ENCODE results near the gene G6PC3. TPM values are rescaled to one million over a fixed set of nuclear protein-coding genes. Genes with fewer than 3 reads are reported as not detected.
A peak's percentile ranks its signal among the peaks of the same experiment; 100 is the strongest.
"Not testable (repeated sequence)": the region's sequence is repeated elsewhere in the genome, so short reads cannot be mapped to it uniquely, and the experiment has no call there.

The G6PC3 gene
- polyA plus RNA-seq, 1 of the 3 experiments (the other 2 are of a cell fraction), result 166 TPM

DNA sequence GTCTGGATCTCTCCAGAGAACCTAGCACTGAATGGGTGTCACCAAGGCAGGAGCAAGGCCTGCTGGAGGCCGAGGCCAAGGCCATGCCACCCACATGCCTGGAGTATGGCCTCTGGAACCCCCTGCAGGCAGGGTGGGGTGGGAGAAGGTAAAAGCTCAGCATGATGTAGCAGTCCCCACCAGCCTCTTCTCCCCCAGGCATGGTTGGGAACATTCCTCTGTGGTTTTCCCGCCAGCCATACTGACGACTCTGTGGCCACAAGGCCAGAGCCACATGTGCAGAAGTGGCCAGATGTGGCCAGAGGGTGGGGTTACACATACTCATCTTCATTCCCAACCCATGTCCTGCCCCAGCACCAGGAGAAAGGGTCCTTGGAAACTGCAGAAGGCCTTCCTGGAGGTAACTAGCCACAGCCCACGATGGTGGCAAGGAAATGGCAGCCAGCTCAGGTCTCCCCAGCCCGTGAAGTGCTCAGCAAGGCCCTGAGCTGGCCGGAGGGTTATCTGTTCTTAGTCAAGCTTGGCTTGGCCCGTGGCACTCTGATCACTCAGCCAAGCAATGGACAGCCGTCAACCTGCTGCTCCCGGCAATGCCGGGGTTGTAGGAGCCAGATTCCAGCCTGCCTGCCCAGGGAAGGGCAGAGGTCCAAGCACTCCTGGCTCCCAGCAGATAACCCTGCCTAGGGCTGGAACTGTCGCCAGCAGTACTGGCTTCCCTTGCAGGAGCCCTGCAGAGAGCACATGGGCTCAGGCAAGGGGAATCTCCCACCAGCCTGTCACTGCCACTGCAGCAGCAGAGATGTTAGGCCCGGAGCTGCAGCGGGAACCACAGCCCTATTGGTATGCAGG lies 26.8 kb downstream of the G6PC3 start:
- 100% methylated on average over 2 of the region's 13 CpGs for WGBS (ENCODE audit: low lambda C conversion rate)
- H3K9me2 ChIP-seq, result no peaks in the 10 kb centered on the region
- ChIA-PET CTCF (interaction anchor here (0.7 to 2.9 kb wide), 4 partner anchors 9 to 17 kb away, joined by 3 to 13 read pairs (median 4); no protein-coding TSS in a partner anchor), POLR2A (interaction anchor here (0.6 kb wide), 1 partner anchor 29 kb away, joined by 3 read pairs; no protein-coding TSS in a partner anchor)
- peaks cover 11 to 14% of the 10 kb centered on the region in 2 experiments; a peak in 3 of 4 replicates for H3K4me1 ChIP-seq (ENCODE audit: control insufficient read depth in 1 of 2, insufficient read depth in 2 of 2, low read depth in 1 of 2, low read length in 1 of 2)
- DNase-seq, result no peak
- no peak overlapping the region for H3K4me2 ChIP-seq
- H3K4me3 ChIP-seq (ENCODE audit: low read depth in 2 of 2, low read length in 1 of 2), result no peak overlapping the region
- H2AFZ ChIP-seq (ENCODE audit: low read depth), result no peak overlapping the region
- H3F3A ChIP-seq (replicated peaks; ENCODE audit: insufficient read depth), result peaks cover 14% of the 10 kb centered on the region
- TF ChIP-seq FOXJ3 (CRISPR knock-in tag; IDR thresholded peaks at IDR 0.05) (no peak), MXI1 (IDR thresholded peaks at IDR 0.05; ENCODE audit: low read depth, low read length) (no peak), RAD21 (IDR thresholded peaks at IDR 0.05; ENCODE audit: low read length) (no peak), TEAD4 (IDR thresholded peaks at IDR 0.05; ENCODE audit: borderline replicate concordance, insufficient read depth) (no peak), TAF1 (IDR thresholded peaks at IDR 0.05; ENCODE audit: borderline replicate concordance, low read depth, low read length) (no peak), POLR2AphosphoS5 (IDR thresholded peaks at IDR 0.05; ENCODE audit: low read depth, low read length) (no peak), TCF12 (IDR thresholded peaks at IDR 0.05) (no peak), RCOR1 (IDR thresholded peaks at IDR 0.05; ENCODE audit: low read length) (no peak)
- TF ChIP-seq, protein P1, sequence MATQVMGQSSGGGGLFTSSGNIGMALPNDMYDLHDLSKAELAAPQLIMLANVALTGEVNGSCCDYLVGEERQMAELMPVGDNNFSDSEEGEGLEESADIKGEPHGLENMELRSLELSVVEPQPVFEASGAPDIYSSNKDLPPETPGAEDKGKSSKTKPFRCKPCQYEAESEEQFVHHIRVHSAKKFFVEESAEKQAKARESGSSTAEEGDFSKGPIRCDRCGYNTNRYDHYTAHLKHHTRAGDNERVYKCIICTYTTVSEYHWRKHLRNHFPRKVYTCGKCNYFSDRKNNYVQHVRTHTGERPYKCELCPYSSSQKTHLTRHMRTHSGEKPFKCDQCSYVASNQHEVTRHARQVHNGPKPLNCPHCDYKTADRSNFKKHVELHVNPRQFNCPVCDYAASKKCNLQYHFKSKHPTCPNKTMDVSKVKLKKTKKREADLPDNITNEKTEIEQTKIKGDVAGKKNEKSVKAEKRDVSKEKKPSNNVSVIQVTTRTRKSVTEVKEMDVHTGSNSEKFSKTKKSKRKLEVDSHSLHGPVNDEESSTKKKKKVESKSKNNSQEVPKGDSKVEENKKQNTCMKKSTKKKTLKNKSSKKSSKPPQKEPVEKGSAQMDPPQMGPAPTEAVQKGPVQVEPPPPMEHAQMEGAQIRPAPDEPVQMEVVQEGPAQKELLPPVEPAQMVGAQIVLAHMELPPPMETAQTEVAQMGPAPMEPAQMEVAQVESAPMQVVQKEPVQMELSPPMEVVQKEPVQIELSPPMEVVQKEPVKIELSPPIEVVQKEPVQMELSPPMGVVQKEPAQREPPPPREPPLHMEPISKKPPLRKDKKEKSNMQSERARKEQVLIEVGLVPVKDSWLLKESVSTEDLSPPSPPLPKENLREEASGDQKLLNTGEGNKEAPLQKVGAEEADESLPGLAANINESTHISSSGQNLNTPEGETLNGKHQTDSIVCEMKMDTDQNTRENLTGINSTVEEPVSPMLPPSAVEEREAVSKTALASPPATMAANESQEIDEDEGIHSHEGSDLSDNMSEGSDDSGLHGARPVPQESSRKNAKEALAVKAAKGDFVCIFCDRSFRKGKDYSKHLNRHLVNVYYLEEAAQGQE (IDR thresholded peaks at IDR 0.05; ENCODE audit: low read depth, low read length), result no peak
- TF ChIP-seq, protein P2, sequence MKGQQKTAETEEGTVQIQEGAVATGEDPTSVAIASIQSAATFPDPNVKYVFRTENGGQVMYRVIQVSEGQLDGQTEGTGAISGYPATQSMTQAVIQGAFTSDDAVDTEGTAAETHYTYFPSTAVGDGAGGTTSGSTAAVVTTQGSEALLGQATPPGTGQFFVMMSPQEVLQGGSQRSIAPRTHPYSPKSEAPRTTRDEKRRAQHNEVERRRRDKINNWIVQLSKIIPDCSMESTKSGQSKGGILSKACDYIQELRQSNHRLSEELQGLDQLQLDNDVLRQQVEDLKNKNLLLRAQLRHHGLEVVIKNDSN (IDR thresholded peaks at IDR 0.05; ENCODE audit: borderline replicate concordance, low read depth), result no peak
- peaks cover 39% of the 10 kb centered on the region; the same call in 1 of the 2 replicates for H3K79me2 ChIP-seq (ENCODE audit: insufficient read depth)
- H3K9ac ChIP-seq, result no peak overlapping the region
- H4K20me1 ChIP-seq (ENCODE audit: insufficient read depth), result no peaks in the 10 kb centered on the region
- no peaks in the 10 kb centered on the region for H3K9me3 ChIP-seq
- peaks cover 0 to 4% of the 10 kb centered on the region in 2 experiments for H3K36me3 ChIP-seq (replicated peaks in 1 of 2; ENCODE audit: control insufficient read depth in 1 of 2, insufficient read depth in 2 of 2, low read length in 1 of 2)
- H3K27me3 ChIP-seq (ENCODE audit: insufficient read depth), result no peaks in the 10 kb centered on the region
- H3K27ac ChIP-seq (ENCODE audit: low read depth in 2 of 2, low read length in 1 of 2), result peak overlapping the region in 1 of 2 experiments; percentile 92; a peak in 2 of 4 replicates

- Histone ChIP-seq H3K4me1 (ENCODE audit: control insufficient read depth in 1 of 2, insufficient read depth in 2 of 2, low read depth in 1 of 2, low read length in 1 of 2) (peaks cover 4 to 13% of the 10 kb centered on the region in 2 experiments; a peak in 1 of 4 replicates), H3K79me2 (ENCODE audit: insufficient read depth) (peaks cover 60% of the 10 kb centered on the region), H3K4me2 (0 out of 2 replicates have a peak overlapping the region, but pooled peaks have one; percentile 41)
- H3K9me2 ChIP-seq; H3F3A ChIP-seq (replicated peaks; ENCODE audit: insufficient read depth); H3K36me3 ChIP-seq (replicated peaks in 1 of 2; ENCODE audit: control insufficient read depth in 1 of 2, insufficient read depth in 2 of 2, low read length in 1 of 2); H2AFZ ChIP-seq (ENCODE audit: low read depth); DNase-seq; H3K27me3 ChIP-seq (ENCODE audit: insufficient read depth); H3K9ac ChIP-seq; H3K27ac ChIP-seq (ENCODE audit: low read depth in 2 of 2, low read length in 1 of 2); H3K4me3 ChIP-seq (ENCODE audit: low read depth in 2 of 2, low read length in 1 of 2); POLR2A ChIA-PET; H3K9me3 ChIP-seq; H4K20me1 ChIP-seq (ENCODE audit: insufficient read depth): not testable (repeated sequence)
- CTCF ChIA-PET, result interaction anchor here (1.1 to 2.0 kb wide), 3 partner anchors 10 to 17 kb away, joined by 3 to 7 read pairs (median 6); no protein-coding TSS in a partner anchor
- WGBS (ENCODE audit: low lambda C conversion rate), result 97% methylated on average over 5 of the region's 6 CpGs
These were observed 31.3 kb downstream of the G6PC3 start for GRCh38 chr17:44101858-44102257.
